GM19397 (cell line): Measurements from ENCODE around the gene CLDN5.

Experiments used
- ATAC-seq: cut with Tn5 transposase; IDR thresholded peaks from one replicate; pipeline ENCODE4 v1.9.1; 2021; ENCODE audit warnings: mild to moderate bottlenecking, moderate library complexity; ENCODE audit not compliant: unreplicated experiment

CLDN5 gene

DNA sequence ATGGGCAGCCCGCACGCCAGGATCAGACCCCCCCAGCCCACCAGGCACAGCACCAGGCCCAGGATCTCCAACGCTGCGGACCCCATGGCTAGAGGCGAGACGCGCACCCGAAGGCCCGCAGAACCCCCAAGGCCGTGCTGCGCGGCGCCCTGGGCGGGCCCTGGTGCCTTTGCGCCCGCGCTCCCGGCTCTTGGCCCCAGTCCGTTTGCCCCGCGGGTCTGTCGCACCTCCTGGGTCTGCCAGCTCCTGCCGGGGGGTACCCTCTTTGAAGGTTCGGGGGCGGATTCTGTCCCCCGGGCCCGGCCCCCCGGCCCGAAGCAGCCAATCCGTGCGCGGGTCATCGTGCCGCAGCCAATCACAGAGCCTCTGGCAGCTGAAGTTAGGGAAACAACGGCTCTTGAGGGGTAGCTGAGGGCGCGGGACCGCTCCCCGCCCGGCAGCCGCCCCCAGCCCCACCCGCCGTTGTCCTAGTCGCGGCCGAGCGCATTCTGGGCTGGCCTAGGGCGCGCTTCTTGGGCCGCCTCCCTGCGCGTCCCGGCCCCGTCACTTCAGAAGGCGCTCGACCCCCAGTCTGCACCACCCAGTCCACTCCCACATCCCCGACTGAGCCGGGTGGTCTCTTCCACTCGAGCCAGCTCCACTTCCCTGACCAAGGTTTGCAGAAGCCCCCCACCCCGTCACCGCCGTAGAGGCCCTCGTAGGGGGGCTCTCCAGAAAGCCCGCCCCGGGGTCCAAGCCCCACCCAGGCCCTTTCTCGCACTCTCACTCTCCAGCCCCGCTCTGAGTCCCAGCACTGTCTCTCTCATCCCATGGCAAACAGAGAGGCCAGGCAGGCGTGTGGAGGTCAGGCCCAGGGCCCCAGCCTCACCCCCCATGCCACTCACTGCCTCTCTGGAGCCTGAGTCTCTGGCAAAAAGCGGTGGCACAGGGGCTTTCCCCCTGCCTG, at the start of gene CLDN5:
TSS of gene CLDN5 (minus strand) at position 241 of the 946 bp plus-strand sequence. CDS start at position 86, 155 bp downstream.
- ATAC-seq: no peak

DNA sequence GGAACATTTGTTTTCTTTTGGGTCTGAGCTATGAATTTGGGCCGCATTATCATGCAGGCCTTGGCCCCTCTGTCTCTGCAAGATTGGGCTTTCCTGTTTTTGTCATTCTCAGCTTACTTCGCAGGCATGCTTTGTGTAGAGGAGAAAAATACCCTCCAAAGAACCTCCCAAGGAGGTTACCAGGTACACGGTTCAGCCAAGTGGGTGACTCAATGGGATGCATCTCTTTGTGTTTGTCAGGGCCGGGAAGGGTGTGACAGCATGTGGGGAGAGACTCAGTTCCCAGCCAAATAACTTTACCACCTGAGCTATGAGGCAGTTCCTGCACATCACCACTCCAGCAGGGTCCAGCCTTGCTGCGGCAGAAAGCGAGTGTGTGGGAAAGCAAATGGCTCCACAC, 47.8 kb upstream of the CLDN5 start:
- ATAC-seq: no peak

GRCh38 chr22:19571207-19571795, 47.1 kb upstream of the CLDN5 start:
- no peak for ATAC-seq

- no peak for ATAC-seq
Measured at GRCh38 chr22:19569976-19570375, 45.8 kb upstream of the CLDN5 start.

- ATAC-seq: no peak
Measured at GRCh38 chr22:19569276-19569640, 45.0 kb upstream of the CLDN5 start.

- no peak for ATAC-seq
Measured at GRCh38 chr22:19568337-19569275, 44.4 kb upstream of the CLDN5 start.

- no peak for ATAC-seq
Measured at GRCh38 chr22:19567157-19568009, 43.2 kb upstream of the CLDN5 start.

- ATAC-seq: no peak
Measured at GRCh38 chr22:19566279-19567156, 42.3 kb upstream of the CLDN5 start.

DNA sequence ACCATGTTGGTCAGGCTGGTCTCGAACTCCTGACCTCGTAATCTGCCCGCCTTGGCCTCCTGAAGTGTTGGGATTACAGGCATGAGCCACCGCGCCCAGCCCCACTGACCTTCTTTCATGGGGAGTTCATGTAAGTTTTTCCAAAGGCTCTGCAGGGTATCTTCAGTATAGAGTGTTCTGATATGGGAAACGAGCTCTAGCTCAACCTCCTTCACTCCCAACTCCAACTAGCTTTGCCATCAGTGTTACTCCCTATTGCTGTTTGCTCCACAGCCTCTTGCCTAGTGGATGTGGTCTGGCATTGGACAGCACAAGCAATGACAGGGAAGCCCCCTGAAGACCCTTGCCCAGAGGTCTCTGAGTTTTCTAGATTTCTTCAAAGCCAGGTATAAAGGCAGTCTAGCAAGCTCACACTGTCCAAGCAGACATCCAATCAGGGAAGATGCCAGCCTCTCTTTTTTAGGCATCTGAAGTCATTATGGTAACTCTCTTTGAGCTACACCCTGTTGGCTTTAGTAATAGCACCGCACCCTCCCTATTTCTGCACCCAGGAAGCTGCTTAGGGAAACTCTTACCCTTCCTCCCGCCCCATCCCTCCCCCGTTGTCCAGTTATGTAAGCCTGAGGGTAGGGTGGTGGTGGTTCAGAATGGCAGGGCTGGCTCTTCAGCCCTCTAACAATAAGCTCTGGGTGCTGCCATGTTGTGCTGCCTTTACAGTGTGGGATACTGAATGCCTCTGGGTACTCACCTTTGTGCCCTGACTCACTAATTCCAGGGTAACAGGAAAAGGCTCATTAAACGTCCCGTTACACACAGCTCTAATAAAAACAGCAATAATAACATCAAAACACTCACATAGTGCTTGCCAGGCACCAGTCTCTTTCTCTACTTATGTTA, 41.4 kb upstream of the CLDN5 start:
- ATAC-seq: no peak

DNA sequence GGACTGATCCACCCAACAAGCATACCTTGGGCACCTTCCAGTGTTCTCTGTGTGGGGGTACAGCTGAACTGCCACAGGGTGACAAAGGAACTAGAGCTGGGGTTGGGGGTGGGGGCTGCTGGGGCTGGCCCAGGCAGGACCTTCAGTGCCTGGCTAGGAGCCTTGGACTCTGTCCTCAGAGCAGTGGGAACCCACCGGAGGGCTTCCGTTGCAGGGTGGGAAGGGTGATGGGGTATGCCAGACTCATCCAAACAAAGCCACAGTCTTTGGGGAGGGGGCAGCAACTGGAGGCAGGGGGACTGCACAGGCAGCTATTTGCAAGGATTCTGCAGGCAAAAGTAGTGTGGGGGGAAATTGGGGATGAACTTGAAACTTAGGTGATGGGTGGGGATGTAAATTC, 35.7 kb upstream of the CLDN5 start:
- ATAC-seq: no peak

DNA sequence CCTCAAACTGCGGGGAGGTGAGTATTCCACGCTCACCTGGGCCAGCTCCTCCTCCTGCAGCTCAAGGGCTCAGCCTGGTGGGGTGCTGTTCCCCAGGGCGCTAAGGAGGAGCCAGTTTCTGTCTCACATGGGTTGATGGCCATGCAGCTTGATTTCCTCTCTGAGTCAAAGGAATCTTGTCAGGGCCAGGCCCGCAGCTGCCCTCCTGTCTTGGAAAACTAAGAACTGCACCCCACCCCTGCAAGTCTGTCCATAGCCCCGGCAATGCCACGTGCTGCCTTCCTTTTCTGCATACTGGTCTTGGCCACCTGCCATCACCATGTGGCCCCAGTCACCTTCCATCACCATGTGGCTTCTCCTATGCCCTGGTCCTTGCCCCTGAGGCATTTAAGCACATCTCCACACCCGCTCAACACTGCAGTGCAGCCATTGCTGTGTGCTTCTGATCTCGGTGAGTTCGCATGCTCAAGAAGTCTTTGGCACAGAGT, 35.2 kb upstream of the CLDN5 start:
- ATAC-seq: no peak

DNA sequence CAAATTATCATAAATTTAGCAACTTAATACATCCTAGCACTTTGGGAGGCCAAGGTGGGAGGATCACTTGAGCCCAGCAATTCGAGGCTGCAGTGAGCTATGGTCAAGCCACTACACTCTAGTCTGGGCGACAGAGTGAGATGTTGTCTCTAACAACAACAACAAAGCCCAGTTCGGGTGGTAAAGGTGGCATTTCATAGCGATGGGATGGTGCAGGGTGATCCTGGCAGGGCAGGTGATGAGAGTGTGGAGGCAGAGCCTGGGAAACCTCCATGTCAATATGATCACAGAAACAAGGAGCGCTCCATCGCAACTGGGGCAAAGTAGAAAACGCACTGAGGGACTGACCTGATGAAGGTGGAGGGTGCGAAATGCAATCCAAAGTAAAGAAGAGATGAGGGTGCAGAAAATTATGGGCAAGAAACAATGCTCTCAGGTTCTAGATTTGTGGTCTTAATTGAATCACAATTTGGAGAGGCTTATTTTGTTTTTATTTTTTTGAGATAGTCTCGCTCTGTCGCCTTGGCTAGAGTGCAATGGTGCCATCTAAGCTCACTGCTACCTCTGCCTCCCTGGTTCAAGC, 32.8 kb upstream of the CLDN5 start:
- no peak for ATAC-seq

DNA sequence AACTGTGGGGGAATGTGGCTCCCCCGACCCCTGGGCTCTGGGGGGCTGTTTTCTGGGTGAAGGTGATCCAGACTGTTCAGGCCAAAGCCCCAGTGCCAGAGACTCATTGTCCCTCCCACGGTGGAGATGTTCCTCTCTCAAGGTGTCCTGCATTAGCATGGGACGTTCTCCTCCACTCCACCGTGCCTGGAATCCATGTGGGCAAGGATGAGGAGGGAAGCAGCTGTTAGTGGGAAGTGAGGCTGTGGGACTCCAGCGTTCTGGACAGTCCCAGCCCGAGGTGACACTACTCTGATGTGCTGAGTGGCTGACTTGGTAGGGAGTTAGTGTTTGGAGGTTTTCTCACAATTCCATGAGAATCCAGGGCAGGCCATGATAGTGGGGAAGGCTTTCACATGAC, 31.4 kb upstream of the CLDN5 start:
- no peak for ATAC-seq

DNA sequence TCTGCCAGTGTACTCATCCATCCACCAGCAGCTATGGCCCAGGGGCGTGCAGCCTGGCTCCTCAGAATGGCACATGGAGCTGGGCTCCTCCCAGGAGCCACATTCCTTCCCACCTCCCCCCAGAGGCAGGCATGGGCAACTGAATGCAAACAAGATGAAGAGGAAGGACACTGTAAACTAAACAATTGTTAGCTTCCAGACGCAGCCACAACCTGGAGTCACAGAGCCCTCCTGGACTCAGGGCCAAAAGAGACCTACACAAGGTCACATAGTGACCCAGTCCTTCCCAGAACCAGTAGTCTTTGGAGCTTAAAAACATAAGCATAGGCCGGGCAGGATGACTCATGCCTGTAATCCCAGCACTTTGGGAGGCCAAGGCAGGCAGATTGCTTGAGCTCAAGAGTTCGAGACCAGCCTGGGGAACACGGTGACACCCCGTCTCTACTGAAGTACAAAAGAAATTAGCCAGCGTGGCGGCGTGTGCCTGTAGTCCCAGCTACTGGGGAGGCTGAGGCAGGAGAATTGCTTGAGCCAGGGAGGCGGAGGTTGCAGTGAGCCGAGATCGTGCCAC, 30.7 kb upstream of the CLDN5 start:
- ATAC-seq: no peak

GRCh38 chr22:19553201-19553600, 29.0 kb upstream of the CLDN5 start:
- no peak for ATAC-seq

- no peak for ATAC-seq
Measured at GRCh38 chr22:19550382-19550781, 26.2 kb upstream of the CLDN5 start.

DNA sequence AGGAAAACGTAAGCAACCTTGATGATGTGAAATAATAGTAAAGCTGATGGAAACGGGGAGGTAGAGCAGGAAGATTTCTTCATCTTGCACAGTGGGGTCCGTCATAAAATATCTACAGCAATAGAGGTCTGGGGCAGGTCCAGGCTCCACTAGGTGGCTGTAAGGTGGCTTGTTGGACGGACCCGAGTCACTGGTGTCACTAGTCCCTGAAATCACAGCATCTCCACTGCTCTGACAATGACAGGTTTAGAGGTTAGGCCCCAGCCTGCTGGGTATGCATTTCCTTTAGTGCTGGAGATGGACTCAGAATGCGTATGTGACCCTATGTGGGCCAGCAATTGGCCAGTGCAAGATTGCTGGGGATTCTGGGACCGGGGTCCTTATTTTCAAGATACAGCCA, 25.2 kb upstream of the CLDN5 start:
- ATAC-seq: no peak

- ATAC-seq: no peak
Measured at GRCh38 chr22:19548964-19549363, 24.8 kb upstream of the CLDN5 start.
